GM18526 (cell line): ENCODE results near the gene AUTS2.

ENCODE experiments used
- POLR2A ChIP-seq: IDR thresholded peaks from 3 replicates; pipeline ENCODE4 v1.6.1; 2011; ENCODE audit not compliant: insufficient read length; ENCODE audit errors: extremely low read depth

The AUTS2 gene

DNA sequence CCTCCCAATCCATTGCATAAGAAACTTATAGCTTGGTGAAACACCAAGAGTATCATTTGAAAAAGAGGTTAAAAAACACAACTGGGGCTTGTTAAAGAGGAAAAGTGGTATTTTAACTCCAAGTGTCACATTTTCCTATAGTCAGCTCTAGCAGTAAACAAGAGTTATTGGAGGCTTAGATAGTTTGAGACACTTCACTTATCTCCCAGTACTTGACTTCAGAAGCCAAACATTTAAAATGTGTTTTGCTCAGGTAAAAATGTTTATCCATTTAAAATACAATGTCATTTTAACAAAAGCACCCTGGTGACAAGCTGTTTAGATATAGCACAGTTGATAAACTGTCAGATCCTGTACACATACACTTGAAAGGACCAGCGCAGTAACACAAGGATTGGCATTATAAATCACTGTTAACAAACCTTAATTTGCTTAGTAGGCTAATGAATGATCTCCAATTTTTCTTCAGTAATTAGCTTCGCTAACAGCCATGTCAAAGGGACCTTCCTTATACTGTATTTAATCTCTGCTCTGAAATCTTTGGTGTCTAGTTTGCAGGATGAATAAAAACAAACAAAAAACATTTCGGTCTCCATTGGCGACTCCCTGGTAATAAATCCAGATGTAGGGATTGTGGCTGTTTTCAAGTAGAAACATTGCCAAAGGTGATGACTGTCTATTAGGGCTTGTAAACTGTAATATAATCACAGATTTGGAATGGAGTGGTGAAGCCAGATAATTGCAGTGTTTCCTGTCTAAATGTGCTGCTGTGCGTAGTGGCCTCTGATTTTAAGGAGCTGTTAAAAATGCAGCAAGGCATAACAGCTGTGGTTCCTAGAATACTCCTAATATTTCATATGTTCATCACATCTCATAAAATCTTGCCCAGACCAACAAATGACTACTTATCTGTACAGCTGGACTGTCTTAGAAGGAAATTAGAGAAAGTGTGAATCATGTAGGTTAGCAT lies 545.1 kb downstream of the AUTS2 start:
- TF ChIP-seq POLR2A: no peak

DNA sequence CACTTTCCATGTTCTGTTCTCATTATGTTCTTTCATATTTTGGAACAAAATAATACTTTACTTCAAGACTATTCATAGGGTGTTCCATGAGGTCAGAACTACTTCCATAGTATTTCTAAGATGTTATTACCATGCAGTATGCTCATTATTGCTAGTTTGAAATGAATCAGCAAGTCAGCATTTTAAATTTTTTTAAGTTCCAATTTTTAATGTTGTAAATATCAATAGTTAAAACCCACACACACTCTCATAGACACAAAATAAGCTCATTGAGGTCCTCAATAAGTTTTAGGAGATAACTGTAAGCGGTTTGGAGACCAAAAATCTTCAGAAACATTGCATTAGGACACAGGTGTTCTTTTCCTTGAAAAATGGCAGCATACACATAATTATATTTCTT lies 550.7 kb downstream of the AUTS2 start:
- no peak for TF ChIP-seq POLR2A

- no peak for TF ChIP-seq POLR2A
These were observed 554.0 kb downstream of the AUTS2 start for GRCh38 chr7:70152313-70152712.

DNA sequence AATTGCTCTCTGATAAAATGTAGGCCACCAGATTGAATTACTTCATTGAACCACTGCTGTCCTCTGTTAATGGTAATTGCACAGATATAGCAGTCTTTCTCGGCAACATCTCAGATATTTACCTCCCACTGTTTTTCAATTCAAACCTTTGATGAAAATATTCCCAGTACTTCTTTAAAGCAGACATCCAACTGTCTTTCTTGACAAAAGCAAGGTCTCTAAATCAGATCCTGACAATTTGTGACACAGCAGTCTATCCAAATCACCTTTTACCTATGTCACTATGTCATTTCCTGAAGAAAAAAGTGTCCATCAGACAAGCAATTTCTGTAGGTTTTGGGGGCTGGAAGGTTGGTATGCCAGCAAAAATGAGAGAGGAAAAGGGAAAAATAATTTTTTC lies 555.7 kb downstream of the AUTS2 start:
- no peak for TF ChIP-seq POLR2A

- no peak for TF ChIP-seq POLR2A
These were observed 556.4 kb downstream of the AUTS2 start for GRCh38 chr7:70154521-70155180.

- no peak for TF ChIP-seq POLR2A
These were observed 557.8 kb downstream of the AUTS2 start for GRCh38 chr7:70156057-70156456.

GRCh38 chr7:70159121-70159520 lies 560.8 kb downstream of the AUTS2 start:
- TF ChIP-seq POLR2A: no peak

DNA sequence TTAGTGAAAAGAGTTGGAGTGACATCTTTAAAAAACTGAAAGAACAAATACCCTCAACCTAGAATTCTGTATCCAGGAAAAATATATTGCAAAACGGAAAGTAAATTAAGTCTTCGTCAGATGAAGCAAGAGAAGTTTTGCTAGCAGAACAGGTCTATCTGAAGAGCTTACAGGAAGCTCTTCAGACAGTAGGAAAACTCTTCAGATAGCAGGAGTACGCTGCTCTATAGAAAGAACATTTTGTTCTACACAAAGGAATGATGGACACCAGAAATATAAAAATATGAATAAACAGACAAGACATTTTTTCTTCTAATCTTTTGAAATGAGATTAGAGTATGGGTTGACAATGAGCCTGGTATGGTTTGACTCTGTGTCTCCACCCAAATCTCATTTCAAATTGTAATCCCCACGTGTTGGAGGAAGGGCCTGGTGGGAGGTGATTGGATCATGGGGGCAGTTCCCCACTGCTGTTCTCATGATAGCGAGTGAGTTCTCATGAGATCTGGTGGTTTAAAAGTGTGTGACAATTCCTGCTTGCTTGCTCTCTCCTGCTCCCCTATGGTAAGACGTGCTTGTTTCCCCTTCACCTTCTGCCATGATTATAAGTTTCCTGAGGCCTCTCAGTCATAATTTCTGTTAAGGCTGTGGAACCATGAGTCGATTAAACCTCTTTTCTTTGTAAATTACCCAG lies 567.3 kb downstream of the AUTS2 start:
- no peak for TF ChIP-seq POLR2A

GRCh38 chr7:70171369-70171920 lies 573.2 kb downstream of the AUTS2 start:
- no peak for TF ChIP-seq POLR2A

DNA sequence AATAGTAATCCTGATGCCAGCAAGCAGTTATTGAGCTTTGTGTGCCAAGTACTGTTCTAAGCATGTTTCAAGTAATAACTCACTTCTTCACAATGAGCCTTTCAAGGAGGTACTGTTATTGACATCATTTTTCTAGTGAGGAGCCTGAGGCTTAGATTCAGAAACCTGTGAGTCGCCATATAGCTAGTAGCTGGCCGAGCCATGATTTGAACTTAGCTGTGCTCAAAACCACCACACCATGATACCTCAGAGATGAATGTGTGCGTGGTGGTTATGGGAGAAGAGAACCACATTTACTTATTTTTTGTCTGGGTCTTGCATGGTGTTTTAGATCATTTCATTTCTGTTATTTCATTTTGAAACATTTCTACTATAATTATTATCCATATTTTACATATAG lies 578.9 kb downstream of the AUTS2 start:
- no peak for TF ChIP-seq POLR2A

DNA sequence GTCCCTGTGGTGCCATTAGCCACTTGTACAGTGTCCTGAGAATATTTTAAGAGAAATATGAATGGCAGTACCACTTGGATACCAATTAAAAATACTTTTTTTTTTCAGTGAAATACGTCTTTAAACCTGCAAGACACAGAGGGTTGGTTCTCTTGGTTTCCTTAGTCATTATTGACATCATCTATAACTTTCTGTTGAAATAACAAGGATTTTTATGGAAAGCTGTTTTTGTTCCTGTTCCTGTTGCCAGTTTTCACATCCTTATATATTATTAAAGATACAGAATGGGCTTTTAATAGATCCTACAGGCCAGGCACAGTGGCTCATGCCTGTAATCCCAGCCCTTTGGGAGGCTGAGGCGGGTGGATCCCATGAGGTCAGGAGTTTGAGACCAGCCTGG lies 579.9 kb downstream of the AUTS2 start:
- TF ChIP-seq POLR2A: no peak

DNA sequence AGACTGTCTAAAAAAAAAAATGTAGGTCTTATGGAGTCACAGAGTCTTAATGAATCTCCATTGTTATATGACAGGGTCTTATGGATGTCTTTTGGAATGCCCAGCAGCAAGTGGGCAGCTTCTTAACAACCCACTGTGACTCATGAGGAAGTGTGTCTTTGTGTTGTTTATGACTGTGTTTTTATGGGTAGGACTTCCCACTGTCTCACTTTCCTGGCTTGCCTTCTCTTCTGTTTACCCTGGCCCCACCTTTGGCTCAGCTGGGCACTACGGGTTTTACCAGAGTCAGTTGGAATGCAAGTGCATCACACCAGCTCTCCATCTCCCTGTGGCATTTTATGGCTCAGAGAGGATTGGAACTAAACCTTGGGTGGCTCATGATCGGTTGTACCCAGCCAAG lies 580.5 kb downstream of the AUTS2 start:
- no peak for TF ChIP-seq POLR2A

- no peak for TF ChIP-seq POLR2A
These were observed 584.2 kb downstream of the AUTS2 start for GRCh38 chr7:70182521-70182920.

GRCh38 chr7:70183278-70183677 lies 585.0 kb downstream of the AUTS2 start:
- TF ChIP-seq POLR2A: no peak

DNA sequence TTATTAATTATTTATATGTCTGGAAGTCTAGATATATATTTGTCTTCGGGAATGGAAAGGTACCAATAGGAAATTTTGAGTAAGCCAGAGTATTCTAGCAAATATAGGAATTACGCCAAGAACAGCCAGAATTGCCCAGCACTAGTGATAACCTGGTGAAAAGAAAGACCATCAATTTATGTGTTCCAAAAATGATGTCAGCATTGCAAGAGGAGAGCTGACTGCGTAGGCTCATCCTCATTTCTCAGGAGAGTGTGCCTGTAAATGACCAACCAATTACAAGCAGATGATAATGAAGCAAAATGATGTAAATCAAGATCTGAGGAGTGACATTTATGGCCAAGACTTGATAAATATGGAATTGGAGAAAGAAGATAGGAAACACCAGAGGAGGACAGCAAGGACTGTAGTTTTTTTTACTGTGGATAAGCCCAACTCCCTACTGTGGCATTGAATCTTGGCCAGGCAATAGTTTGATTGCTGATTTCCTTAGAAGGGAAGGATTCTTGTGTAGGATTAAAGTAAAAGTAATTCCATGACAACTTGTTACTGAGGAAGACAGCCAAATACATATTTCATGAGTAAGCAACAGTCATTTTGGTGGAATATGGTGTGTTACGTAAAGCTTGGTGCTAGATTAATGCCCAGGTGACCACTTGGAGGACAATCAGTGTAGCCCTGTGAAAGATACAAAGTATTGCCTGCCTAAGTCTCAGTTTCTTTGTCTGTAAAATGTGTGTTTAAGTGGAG lies 590.8 kb downstream of the AUTS2 start:
- no peak for TF ChIP-seq POLR2A
